SK-N-SH (cell line): ENCODE measurements around the gene LARGE1. TPM values are rescaled to one million over a fixed set of nuclear protein-coding genes. Genes with fewer than 3 reads are reported as not detected.

Experiments used
- CTCF ChIA-PET: fragments of 300-600, 350-600 bp; formaldehyde crosslinking; extraction: SDS; loops from one replicate; lab custom pipeline; 2021; lab: Yijun Ruan, JAX
- POLR2A ChIA-PET: fragments of 350-600 bp; sonication (Branson Sonifier 250); formaldehyde crosslinking; extraction: SDS; loops from one replicate; lab custom pipeline; 2020; ENCODE audit warnings: antibody characterized with exemption, inconsistent platforms; lab: Yijun Ruan, JAX
- DNase-seq: peaks from one replicate; pipeline ENCODE4 v3.0.0; 2012
- H2AFZ ChIP-seq: fragments of 200-600 bp; sonication (generic); 2 replicates; pipeline ENCODE4 v1.8.1; 2016; ENCODE audit warnings: antibody characterized with exemption, mild to moderate bottlenecking, low read depth
- H3F3A ChIP-seq: fragments of 200-600 bp; sonication (generic); replicated peaks from 2 replicates; pipeline ENCODE3; 2016; ENCODE audit warnings: antibody characterized with exemption, mild to moderate bottlenecking; ENCODE audit not compliant: insufficient read depth
- H3K27ac ChIP-seq, 2 experiments: fragments of 200-500 bp in 1 of 2; fragments of 200-600 bp in 1 of 2; sonication (Bioruptor generic) in 1 of 2; sonication (generic), shearing (Covaris generic) in 1 of 2; 2 replicates each; pipeline versions ENCODE4 v1.5.1 to v1.6.1; 2014 to 2016; ENCODE audit warnings: low read depth in 2 of 2, inconsistent platforms in 1 of 2, low read length in 1 of 2, mild to moderate bottlenecking in 1 of 2, mixed read lengths in 1 of 2
- H3K27me3 ChIP-seq: fragments of 200-600 bp; sonication (generic), shearing (Covaris generic); 2 replicates; pipeline ENCODE4 v1.6.1; 2016; ENCODE audit warnings: mixed run types; ENCODE audit not compliant: insufficient read depth
- H3K36me3 ChIP-seq, 2 experiments: fragments of 200-500 bp in 1 of 2; fragments of 200-600 bp in 1 of 2; sonication (Bioruptor generic) in 1 of 2; sonication (generic) in 1 of 2; replicated peaks in 1 of 2; 2 replicates each; pipeline versions ENCODE3 to v1.5.1; 2014 to 2016; ENCODE audit warnings: low read length in 1 of 2, mild to moderate bottlenecking in 1 of 2; ENCODE audit not compliant: insufficient read depth in 2 of 2, control insufficient read depth in 1 of 2
- H3K4me1 ChIP-seq, 2 experiments: fragments of 200-500 bp in 1 of 2; fragments of 200-600 bp in 1 of 2; sonication (Bioruptor generic) in 1 of 2; sonication (generic), shearing (Covaris generic) in 1 of 2; 2 replicates each; pipeline versions ENCODE4 v1.5.1 to v1.6.1; 2014 to 2016; ENCODE audit warnings: low read depth in 1 of 2, low read length in 1 of 2, mixed run types in 1 of 2; ENCODE audit not compliant: insufficient read depth in 2 of 2, control insufficient read depth in 1 of 2
- H3K4me2 ChIP-seq: fragments of 200-600 bp; sonication (generic), shearing (Covaris generic); 2 replicates; pipeline ENCODE4 v1.6.1; 2017; ENCODE audit warnings: mixed run types
- H3K4me3 ChIP-seq, 2 experiments: fragments of 200-500 bp in 1 of 2; fragments of 200-600 bp in 1 of 2; sonication (Bioruptor generic) in 1 of 2; sonication (generic), shearing (Covaris generic) in 1 of 2; 2 replicates each; pipeline versions ENCODE4 v1.5.1 to v1.8.1; 2014 to 2016; ENCODE audit warnings: low read depth in 2 of 2, inconsistent platforms in 1 of 2, low read length in 1 of 2, mild to moderate bottlenecking in 1 of 2, mixed read lengths in 1 of 2, moderate library complexity in 1 of 2
- H3K79me2 ChIP-seq: fragments of 200-600 bp; sonication (generic); 2 replicates; pipeline ENCODE4 v1.8.1; 2017; ENCODE audit warnings: mild to moderate bottlenecking; ENCODE audit not compliant: insufficient read depth
- H3K9ac ChIP-seq: fragments of 200-600 bp; sonication (generic); 2 replicates; pipeline ENCODE4 v1.6.1; 2017; ENCODE audit warnings: mixed run types
- H3K9me2 ChIP-seq: fragments of 200-600 bp; sonication (generic); 2 replicates; pipeline ENCODE4 v1.6.1; 2017; ENCODE audit warnings: mixed run types
- H3K9me3 ChIP-seq: fragments of 200-600 bp; sonication (generic); 2 replicates; pipeline ENCODE4 v1.6.1; 2017; ENCODE audit warnings: mixed run types, mild to moderate bottlenecking, moderate library complexity
- H4K20me1 ChIP-seq: fragments of 200-600 bp; sonication (generic); 2 replicates; pipeline ENCODE4 v1.6.1; 2017; ENCODE audit warnings: mild to moderate bottlenecking, mixed run types; ENCODE audit not compliant: insufficient read depth
- CHD2 ChIP-seq: fragments of 150-350 bp; IDR thresholded peaks from 2 replicates; pipeline ENCODE4 v1.6.1; 2018; ENCODE audit warnings: low read length; ENCODE audit not compliant: partially characterized antibody
- ELF1 ChIP-seq: IDR thresholded peaks from 2 replicates; pipeline ENCODE4 v1.4.0; 2012
- EP300 ChIP-seq, 2 experiments: IDR thresholded peaks; 2 replicates each; pipeline versions ENCODE4 v1.4.0 to v1.6.1; 2012; ENCODE audit warnings: borderline replicate concordance in 1 of 2, low read depth in 1 of 2, low read length in 1 of 2
- FOSL2 ChIP-seq: IDR thresholded peaks from 2 replicates; pipeline ENCODE4 v1.4.0; 2012; ENCODE audit warnings: low read depth, mild to moderate bottlenecking, moderate library complexity, borderline replicate concordance
- FOXM1 ChIP-seq: IDR thresholded peaks from 2 replicates; pipeline ENCODE4 v1.4.0; 2012; ENCODE audit warnings: low read depth, mild to moderate bottlenecking
- JUND ChIP-seq: IDR thresholded peaks from 2 replicates; pipeline ENCODE4 v1.4.0; 2012
- NFIC ChIP-seq: IDR thresholded peaks from 2 replicates; pipeline ENCODE4 v1.4.0; 2012; ENCODE audit warnings: borderline replicate concordance
- NRF1 ChIP-seq: IDR thresholded peaks from 2 replicates; pipeline ENCODE4 v1.6.1; 2012; ENCODE audit warnings: low read depth, mild to moderate bottlenecking, low read length
- POLR2AphosphoS5 ChIP-seq: IDR thresholded peaks from 2 replicates; pipeline ENCODE4 v1.6.1; 2012; ENCODE audit warnings: low read depth, low read length
- RAD21 ChIP-seq: IDR thresholded peaks from 2 replicates; pipeline ENCODE4 v1.6.1; 2012; ENCODE audit warnings: mild to moderate bottlenecking, low read length
- RCOR1 ChIP-seq: fragments of 150-350 bp; IDR thresholded peaks from 2 replicates; pipeline ENCODE4 v1.6.1; 2017; ENCODE audit warnings: antibody characterized with exemption, low read length
- RFX5 ChIP-seq: IDR thresholded peaks from 2 replicates; pipeline ENCODE4 v1.6.1; 2012; ENCODE audit warnings: mild to moderate bottlenecking, improper control_type of control experiment, low read length
- RXRA ChIP-seq: IDR thresholded peaks from 2 replicates; pipeline ENCODE4 v1.4.0; 2012; ENCODE audit warnings: low read depth, mild to moderate bottlenecking, borderline replicate concordance
- SIN3A ChIP-seq: IDR thresholded peaks from 2 replicates; pipeline ENCODE4 v1.6.1; 2012; ENCODE audit warnings: low read depth, mild to moderate bottlenecking, low read length, moderate library complexity, borderline replicate concordance
- SMC3 ChIP-seq: IDR thresholded peaks from 2 replicates; pipeline ENCODE4 v1.6.1; 2012; ENCODE audit warnings: low read depth, low read length, improper control_type of control experiment
- TCF12 ChIP-seq: IDR thresholded peaks from 2 replicates; pipeline ENCODE4 v1.4.0; 2012
- TEAD4 ChIP-seq: IDR thresholded peaks from 2 replicates; pipeline ENCODE4 v1.4.0; 2012; ENCODE audit warnings: mild to moderate bottlenecking, borderline replicate concordance; ENCODE audit not compliant: insufficient read depth
- YY1 ChIP-seq: IDR thresholded peaks from 2 replicates; pipeline ENCODE4 v1.4.0; 2012; ENCODE audit warnings: low read depth, mild to moderate bottlenecking
- WGBS: methylation state at CpG from one replicate; pipeline ENCODE4 v1.1.6; 2017; ENCODE audit warnings: low lambda C conversion rate; 5-methylcytosine and 5-hydroxymethylcytosine counted together
- polyA plus RNA-seq, 3 experiments: library from polyadenylated mRNA; depleted of rRNA; stranded (reverse); fragments of >200 nt; gene quantifications; 2 replicates each; pipeline ENCODE4 v1.2.3, GENCODE V29; 2012
- TF ChIP-seq, protein P1 (sequence below): fragments of 200-600 bp; sonication (generic); IDR thresholded peaks from 2 replicates; pipeline ENCODE4 v1.6.1; 2017; ENCODE audit warnings: antibody characterized with exemption, mild to moderate bottlenecking, moderate library complexity
- TF ChIP-seq, protein P2 (sequence below): IDR thresholded peaks from 2 replicates; pipeline ENCODE4 v1.6.1; 2012; ENCODE audit warnings: mild to moderate bottlenecking, low read depth, low read length, moderate library complexity
- TF ChIP-seq, protein P3 (sequence below): IDR thresholded peaks from 2 replicates; pipeline ENCODE4; 2012
- TF ChIP-seq, protein P4 (sequence below): IDR thresholded peaks from 2 replicates; pipeline ENCODE4 v1.4.0; 2012; ENCODE audit warnings: low read depth

LARGE1 gene
- polyA plus RNA-seq, 1 of the 3 experiments (the other 2 are of a cell fraction), result 1.1 TPM

DNA sequence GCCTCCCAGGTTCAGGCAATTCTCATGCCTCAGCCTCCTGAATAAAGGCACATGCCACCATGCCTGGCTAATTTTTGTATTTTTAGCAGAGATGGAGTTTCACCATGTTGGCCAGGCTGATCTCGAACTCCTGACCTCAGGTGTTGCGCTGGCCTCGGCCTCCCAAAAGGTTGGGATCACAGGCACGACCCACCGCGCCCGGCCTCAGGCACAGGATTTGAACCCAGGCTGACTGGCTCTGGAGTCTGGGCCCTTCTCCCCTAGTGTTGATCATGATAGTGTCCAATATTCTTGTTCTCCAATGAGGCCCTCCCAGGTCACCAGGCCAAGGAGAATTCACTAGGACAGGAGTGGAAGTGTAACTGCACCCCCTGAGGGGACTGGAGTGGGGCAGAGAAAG lies 401.9 kb downstream of the LARGE1 start:
- TF ChIP-seq TCF12 (no peak), RCOR1 (no peak)
- 77% methylated on average over 7 of the region's 7 CpGs for WGBS
- no peaks in the 10 kb centered on the region for H3K9me2 ChIP-seq
- H3K79me2 ChIP-seq, result no peaks in the 10 kb centered on the region
- H3K9me3 ChIP-seq, result no peaks in the 10 kb centered on the region
- H3K9ac ChIP-seq, result no peak overlapping the region
- ChIA-PET POLR2A (no interaction called here), CTCF (interaction anchor here (0.7 to 6.3 kb wide), 22 partner anchors 8 to 593 kb away, joined by 3 to 60 read pairs (median 10); partner anchors contain the start of gene LARGE1)
- DNase-seq, result no peak
- H3K4me2 ChIP-seq, result no peak overlapping the region
- H3F3A ChIP-seq, result no peaks in the 10 kb centered on the region
- H2AFZ ChIP-seq, result no peak overlapping the region
- no peak overlapping the region for H3K27ac ChIP-seq
- H4K20me1 ChIP-seq, result no peaks in the 10 kb centered on the region
- no peaks in the 10 kb centered on the region for H3K27me3 ChIP-seq
- H3K4me3 ChIP-seq, result no peak overlapping the region
- H3K36me3 ChIP-seq, result no peaks in the 10 kb centered on the region
- H3K4me1 ChIP-seq, result no peaks in the 10 kb centered on the region

DNA sequence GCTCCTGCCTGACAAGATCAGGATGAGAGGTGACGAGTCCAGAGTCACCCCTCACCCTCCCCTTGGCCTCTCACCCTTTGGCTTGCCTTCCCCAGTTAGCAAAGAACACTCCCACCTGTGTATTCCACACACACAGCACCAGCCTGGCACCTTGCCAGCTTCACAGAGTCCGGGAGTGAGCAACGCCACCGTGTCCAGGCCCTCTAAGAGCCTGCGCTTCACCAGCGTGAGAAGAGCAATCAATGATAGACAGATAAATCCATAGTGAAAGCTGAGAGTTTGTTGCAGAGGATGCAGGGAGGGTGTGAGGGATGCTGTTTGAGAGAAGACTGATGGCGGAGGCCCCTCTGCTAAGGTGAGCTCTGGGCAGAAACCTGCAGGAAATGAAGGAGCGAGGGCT lies 404.5 kb downstream of the LARGE1 start:
- TF ChIP-seq CHD2 (no peak), FOSL2 (no peak), FOXM1 (no peak), ELF1 (no peak), SIN3A (no peak), SMC3 (no peak), TEAD4 (no peak), POLR2AphosphoS5 (no peak), JUND (no peak), RAD21 (no peak), EP300 (IDR thresholded peaks at IDR 0.05; ENCODE audit: borderline replicate concordance in 1 of 2, low read depth in 1 of 2, low read length in 1 of 2) (no peak), NFIC (no peak), NRF1 (no peak), RFX5 (no peak), YY1 (no peak), RXRA (no peak)
- TF ChIP-seq, protein P1, sequence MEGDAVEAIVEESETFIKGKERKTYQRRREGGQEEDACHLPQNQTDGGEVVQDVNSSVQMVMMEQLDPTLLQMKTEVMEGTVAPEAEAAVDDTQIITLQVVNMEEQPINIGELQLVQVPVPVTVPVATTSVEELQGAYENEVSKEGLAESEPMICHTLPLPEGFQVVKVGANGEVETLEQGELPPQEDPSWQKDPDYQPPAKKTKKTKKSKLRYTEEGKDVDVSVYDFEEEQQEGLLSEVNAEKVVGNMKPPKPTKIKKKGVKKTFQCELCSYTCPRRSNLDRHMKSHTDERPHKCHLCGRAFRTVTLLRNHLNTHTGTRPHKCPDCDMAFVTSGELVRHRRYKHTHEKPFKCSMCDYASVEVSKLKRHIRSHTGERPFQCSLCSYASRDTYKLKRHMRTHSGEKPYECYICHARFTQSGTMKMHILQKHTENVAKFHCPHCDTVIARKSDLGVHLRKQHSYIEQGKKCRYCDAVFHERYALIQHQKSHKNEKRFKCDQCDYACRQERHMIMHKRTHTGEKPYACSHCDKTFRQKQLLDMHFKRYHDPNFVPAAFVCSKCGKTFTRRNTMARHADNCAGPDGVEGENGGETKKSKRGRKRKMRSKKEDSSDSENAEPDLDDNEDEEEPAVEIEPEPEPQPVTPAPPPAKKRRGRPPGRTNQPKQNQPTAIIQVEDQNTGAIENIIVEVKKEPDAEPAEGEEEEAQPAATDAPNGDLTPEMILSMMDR, result no peak
- TF ChIP-seq, protein P2, sequence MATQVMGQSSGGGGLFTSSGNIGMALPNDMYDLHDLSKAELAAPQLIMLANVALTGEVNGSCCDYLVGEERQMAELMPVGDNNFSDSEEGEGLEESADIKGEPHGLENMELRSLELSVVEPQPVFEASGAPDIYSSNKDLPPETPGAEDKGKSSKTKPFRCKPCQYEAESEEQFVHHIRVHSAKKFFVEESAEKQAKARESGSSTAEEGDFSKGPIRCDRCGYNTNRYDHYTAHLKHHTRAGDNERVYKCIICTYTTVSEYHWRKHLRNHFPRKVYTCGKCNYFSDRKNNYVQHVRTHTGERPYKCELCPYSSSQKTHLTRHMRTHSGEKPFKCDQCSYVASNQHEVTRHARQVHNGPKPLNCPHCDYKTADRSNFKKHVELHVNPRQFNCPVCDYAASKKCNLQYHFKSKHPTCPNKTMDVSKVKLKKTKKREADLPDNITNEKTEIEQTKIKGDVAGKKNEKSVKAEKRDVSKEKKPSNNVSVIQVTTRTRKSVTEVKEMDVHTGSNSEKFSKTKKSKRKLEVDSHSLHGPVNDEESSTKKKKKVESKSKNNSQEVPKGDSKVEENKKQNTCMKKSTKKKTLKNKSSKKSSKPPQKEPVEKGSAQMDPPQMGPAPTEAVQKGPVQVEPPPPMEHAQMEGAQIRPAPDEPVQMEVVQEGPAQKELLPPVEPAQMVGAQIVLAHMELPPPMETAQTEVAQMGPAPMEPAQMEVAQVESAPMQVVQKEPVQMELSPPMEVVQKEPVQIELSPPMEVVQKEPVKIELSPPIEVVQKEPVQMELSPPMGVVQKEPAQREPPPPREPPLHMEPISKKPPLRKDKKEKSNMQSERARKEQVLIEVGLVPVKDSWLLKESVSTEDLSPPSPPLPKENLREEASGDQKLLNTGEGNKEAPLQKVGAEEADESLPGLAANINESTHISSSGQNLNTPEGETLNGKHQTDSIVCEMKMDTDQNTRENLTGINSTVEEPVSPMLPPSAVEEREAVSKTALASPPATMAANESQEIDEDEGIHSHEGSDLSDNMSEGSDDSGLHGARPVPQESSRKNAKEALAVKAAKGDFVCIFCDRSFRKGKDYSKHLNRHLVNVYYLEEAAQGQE, result no peak
- TF ChIP-seq, protein P3, sequence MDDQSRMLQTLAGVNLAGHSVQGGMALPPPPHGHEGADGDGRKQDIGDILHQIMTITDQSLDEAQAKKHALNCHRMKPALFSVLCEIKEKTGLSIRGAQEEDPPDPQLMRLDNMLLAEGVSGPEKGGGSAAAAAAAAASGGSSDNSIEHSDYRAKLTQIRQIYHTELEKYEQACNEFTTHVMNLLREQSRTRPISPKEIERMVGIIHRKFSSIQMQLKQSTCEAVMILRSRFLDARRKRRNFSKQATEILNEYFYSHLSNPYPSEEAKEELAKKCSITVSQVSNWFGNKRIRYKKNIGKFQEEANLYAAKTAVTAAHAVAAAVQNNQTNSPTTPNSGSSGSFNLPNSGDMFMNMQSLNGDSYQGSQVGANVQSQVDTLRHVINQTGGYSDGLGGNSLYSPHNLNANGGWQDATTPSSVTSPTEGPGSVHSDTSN, result no peak
- TF ChIP-seq, protein P4, sequence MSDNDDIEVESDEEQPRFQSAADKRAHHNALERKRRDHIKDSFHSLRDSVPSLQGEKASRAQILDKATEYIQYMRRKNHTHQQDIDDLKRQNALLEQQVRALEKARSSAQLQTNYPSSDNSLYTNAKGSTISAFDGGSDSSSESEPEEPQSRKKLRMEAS, result no peak
- Histone ChIP-seq H3K36me3 (no peaks in the 10 kb centered on the region), H3K9me2 (no peaks in the 10 kb centered on the region), H4K20me1 (no peaks in the 10 kb centered on the region), H3K27ac (no peak overlapping the region), H3F3A (no peaks in the 10 kb centered on the region), H3K4me3 (no peak overlapping the region), H3K9ac (no peak overlapping the region), H2AFZ (no peak overlapping the region), H3K27me3 (no peaks in the 10 kb centered on the region), H3K4me2 (no peak overlapping the region), H3K4me1 (no peaks in the 10 kb centered on the region), H3K79me2 (no peaks in the 10 kb centered on the region), H3K9me3 (no peaks in the 10 kb centered on the region)
- CTCF ChIA-PET, result interaction anchor here (0.6 to 2.9 kb wide), 2 partner anchors 119 to 214 kb away, joined by 3 to 15 read pairs; no protein-coding TSS in a partner anchor
- POLR2A ChIA-PET, result no interaction called here
- WGBS, result 53% methylated on average over 8 of the region's 8 CpGs
- DNase-seq, result no peak
